Gastroesophageal sphincter (tissue), 3 donors: ENCODE measurements around the gene KLK4.

Experiments
- EP300 ChIP-seq: sonication (generic); formaldehyde crosslinking; IDR thresholded peaks from one replicate; pipeline ENCODE4 v1.6.1; 2017; ENCODE audit warnings: antibody characterized with exemption, mild to moderate bottlenecking
- POLR2A ChIP-seq, 2 donors: fragments of 450-650 bp; IDR thresholded peaks; one replicate each; pipeline ENCODE4 v1.6.1; 2017; ENCODE audit warnings: antibody characterized with exemption in 2 of 2, mild to moderate bottlenecking in 2 of 2, moderate library complexity in 1 of 2
- TF ChIP-seq, protein P1 (sequence below), 4 experiments: fragments of 200-600 bp in 2 of 4; fragments of 450-650 bp in 2 of 4; sonication (generic) in 1 of 4; IDR thresholded peaks; one replicate each; pipeline ENCODE4 v1.5.1; 2017 to 2019; ENCODE audit warnings: antibody characterized with exemption in 4 of 4, mild to moderate bottlenecking in 2 of 4, moderate library complexity in 2 of 4

DNA sequence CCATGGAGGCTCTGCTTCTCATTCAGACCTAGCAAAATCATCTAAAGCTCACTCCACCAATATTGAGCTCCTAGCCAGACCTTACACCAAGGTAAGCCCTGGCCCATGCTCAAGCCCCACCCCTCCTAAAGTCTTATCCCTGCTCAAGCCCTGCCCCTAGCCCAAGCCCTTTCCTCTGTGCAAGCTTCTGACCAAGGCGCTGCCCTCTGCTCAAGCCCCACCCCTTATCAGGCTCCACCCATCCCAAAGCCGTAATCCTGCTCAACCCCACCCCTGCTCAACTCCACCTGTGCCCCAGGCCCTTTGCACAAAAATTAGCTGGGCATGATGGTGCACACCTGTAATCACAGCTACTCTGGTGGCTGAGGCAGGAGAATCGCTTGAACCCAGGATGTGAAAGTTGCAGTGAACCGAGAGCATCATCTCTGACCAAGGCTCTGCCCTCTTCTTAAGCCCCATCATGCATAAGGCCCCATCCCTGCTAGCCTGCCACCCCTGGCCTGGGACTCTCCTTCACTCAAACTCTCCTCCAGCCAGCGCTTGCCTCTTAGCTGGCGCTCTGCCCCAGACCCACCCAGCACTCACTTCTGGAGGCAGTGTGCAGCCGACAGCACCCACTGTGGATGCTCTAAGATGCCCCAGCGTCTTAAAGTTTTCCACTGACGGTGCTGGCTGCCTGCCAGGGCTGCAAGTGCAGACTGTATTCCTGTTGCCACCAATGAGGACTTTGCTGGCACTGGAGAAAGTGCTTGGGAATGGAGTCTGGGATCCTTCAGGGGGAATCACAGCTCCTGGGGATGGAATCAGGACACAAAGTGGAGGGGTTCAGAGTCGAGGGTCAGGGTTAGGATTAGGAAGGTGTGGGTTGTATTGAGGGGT, 16.5 kb downstream of the KLK4 start:
- TF ChIP-seq, protein P1, sequence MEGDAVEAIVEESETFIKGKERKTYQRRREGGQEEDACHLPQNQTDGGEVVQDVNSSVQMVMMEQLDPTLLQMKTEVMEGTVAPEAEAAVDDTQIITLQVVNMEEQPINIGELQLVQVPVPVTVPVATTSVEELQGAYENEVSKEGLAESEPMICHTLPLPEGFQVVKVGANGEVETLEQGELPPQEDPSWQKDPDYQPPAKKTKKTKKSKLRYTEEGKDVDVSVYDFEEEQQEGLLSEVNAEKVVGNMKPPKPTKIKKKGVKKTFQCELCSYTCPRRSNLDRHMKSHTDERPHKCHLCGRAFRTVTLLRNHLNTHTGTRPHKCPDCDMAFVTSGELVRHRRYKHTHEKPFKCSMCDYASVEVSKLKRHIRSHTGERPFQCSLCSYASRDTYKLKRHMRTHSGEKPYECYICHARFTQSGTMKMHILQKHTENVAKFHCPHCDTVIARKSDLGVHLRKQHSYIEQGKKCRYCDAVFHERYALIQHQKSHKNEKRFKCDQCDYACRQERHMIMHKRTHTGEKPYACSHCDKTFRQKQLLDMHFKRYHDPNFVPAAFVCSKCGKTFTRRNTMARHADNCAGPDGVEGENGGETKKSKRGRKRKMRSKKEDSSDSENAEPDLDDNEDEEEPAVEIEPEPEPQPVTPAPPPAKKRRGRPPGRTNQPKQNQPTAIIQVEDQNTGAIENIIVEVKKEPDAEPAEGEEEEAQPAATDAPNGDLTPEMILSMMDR (IDR thresholded peaks at IDR 0.05) = no peak
- TF ChIP-seq EP300 (no peak), POLR2A (IDR thresholded peaks at IDR 0.05) (no peak)
